ENCODE measurements around the gene PTPRB.
A peak's percentile ranks its signal among the peaks of the same experiment; 100 is the strongest.

- TF ChIP-seq REST (IDR thresholded peaks at IDR 0.05; ENCODE audit: insufficient read depth in 1 of 2, low read depth in 2 of 2, low read length in 2 of 2) (peak in 1 of 2 experiments; percentile 48; a peak in 1 of 4 replicates), SIN3A (IDR thresholded peaks at IDR 0.05; ENCODE audit: borderline replicate concordance, insufficient read depth, low read length) (no peak; the same call in 1 of the 2 replicates), POLR2AphosphoS5 (IDR thresholded peaks at IDR 0.05; ENCODE audit: low read depth, low read length) (no peak)
Measured at GRCh38 chr12:70645494-70646317, 8.5 kb upstream of the PTPRB start.

All from PFSK-1 (cell line).